SK-N-SH treated with all-trans-retinoic acid at 6 μM for 48 hours (cell line): ENCODE data around the gene SVIL.
"Not testable (repeated sequence)": the region's sequence is repeated elsewhere in the genome, so short reads cannot be mapped to it uniquely, and the experiment has no call there.

Experiments
- ATAC-seq: fragments of 200-7000 bp; cut with Tn5 transposase; 3 replicates; pipeline ENCODE4 v1.9.1; 2020; ENCODE audit warnings: mild to moderate bottlenecking, moderate library complexity
- ARNTL ChIP-seq: fragments of 450-650 bp; formaldehyde crosslinking; IDR thresholded peaks from 2 replicates; pipeline ENCODE4 v1.5.0; 2020; ENCODE audit warnings: low read depth, mild to moderate bottlenecking, moderate library complexity, borderline replicate concordance
- BACH2 ChIP-seq: fragments of 250-450 bp; sonication (Bioruptor Pico); IDR thresholded peaks from 2 replicates; pipeline ENCODE4 v1.9.0; 2021; ENCODE audit warnings: mild to moderate bottlenecking, borderline replicate concordance
- CSDC2 ChIP-seq: fragments of 250-450 bp; sonication (Bioruptor Pico); IDR thresholded peaks from 2 replicates; pipeline ENCODE4 v1.5.0; 2020; ENCODE audit warnings: mild to moderate bottlenecking, moderate library complexity
- CSRNP3 ChIP-seq: fragments of 250-450 bp; sonication (Bioruptor Pico); IDR thresholded peaks from 2 replicates; pipeline ENCODE4 v1.5.1; 2021; ENCODE audit warnings: mild to moderate bottlenecking, moderate library complexity
- ESRRG ChIP-seq: fragments of 250-450 bp; sonication (Bioruptor Pico); IDR thresholded peaks from 2 replicates; pipeline ENCODE4 v1.6.1; 2021; ENCODE audit warnings: mild to moderate bottlenecking
- GLIS3 ChIP-seq: fragments of 250-450 bp; sonication (Bioruptor Pico); IDR thresholded peaks from 2 replicates; pipeline ENCODE4 v1.5.0; 2020; ENCODE audit warnings: mild to moderate bottlenecking, moderate library complexity
- ISL1 ChIP-seq: fragments of 250-450 bp; sonication (Bioruptor Pico); IDR thresholded peaks from 2 replicates; pipeline ENCODE4 v2.1.2; 2022; ENCODE audit warnings: mild to moderate bottlenecking, moderate library complexity
- OSR1 ChIP-seq: fragments of 250-450 bp; sonication (Bioruptor Pico); IDR thresholded peaks from 2 replicates; pipeline ENCODE4 v1.8.0; 2022; ENCODE audit warnings: moderate library complexity, mild to moderate bottlenecking, inconsistent platforms
- PPARA ChIP-seq: fragments of 250-450 bp; sonication (Bioruptor Pico); IDR thresholded peaks from 2 replicates; pipeline ENCODE4 v1.5.0; 2020; ENCODE audit warnings: mild to moderate bottlenecking, borderline replicate concordance
- RARB ChIP-seq: fragments of 250-450 bp; sonication (Bioruptor Pico); IDR thresholded peaks from 2 replicates; pipeline ENCODE4 v1.8.0; 2021; ENCODE audit warnings: mild to moderate bottlenecking, moderate library complexity
- SNAI2 ChIP-seq: fragments of 250-450 bp; sonication (Bioruptor Pico); IDR thresholded peaks from 2 replicates; pipeline ENCODE4 v1.5.0; 2020; ENCODE audit warnings: mild to moderate bottlenecking, moderate library complexity
- TCF4 ChIP-seq: fragments of 250-450 bp; sonication (Bioruptor Pico); IDR thresholded peaks from 2 replicates; pipeline ENCODE4 v1.8.0; 2021; ENCODE audit warnings: mild to moderate bottlenecking, moderate library complexity, borderline replicate concordance
- TOX ChIP-seq: fragments of 250-450 bp; sonication (Bioruptor Pico); IDR thresholded peaks from 2 replicates; pipeline ENCODE4 v1.8.0; 2021; ENCODE audit warnings: mild to moderate bottlenecking, moderate library complexity, borderline replicate concordance
- ZC3H10 ChIP-seq: fragments of 250-450 bp; sonication (Bioruptor Pico); IDR thresholded peaks from 2 replicates; pipeline ENCODE4 v1.5.1; 2021; ENCODE audit warnings: mild to moderate bottlenecking, moderate library complexity
- ZFP3 ChIP-seq: fragments of 250-450 bp; sonication (Bioruptor Pico); IDR thresholded peaks from 2 replicates; pipeline ENCODE4 v1.5.0; 2020; ENCODE audit warnings: mild to moderate bottlenecking, moderate library complexity
- ZFP30 ChIP-seq: fragments of 450-650 bp; formaldehyde crosslinking; IDR thresholded peaks from 2 replicates; pipeline ENCODE4 v1.5.0; 2022; ENCODE audit warnings: mild to moderate bottlenecking, moderate library complexity
- ZNF70 ChIP-seq: fragments of 450-650 bp; formaldehyde crosslinking; IDR thresholded peaks from 2 replicates; pipeline ENCODE4 v1.5.0; 2020; ENCODE audit warnings: mild to moderate bottlenecking, moderate library complexity
- ZNF8 ChIP-seq: fragments of 450-650 bp; formaldehyde crosslinking; IDR thresholded peaks from 2 replicates; pipeline ENCODE4 v1.5.0; 2020; ENCODE audit warnings: mild to moderate bottlenecking, moderate library complexity
- TF ChIP-seq, protein P1 (sequence below): fragments of 250-450 bp; sonication (Bioruptor Pico); IDR thresholded peaks from 2 replicates; pipeline ENCODE4 v1.8.0; 2020; ENCODE audit warnings: mild to moderate bottlenecking, moderate library complexity, borderline replicate concordance
- TF ChIP-seq, protein P2 (sequence below): fragments of 250-450 bp; sonication (Bioruptor Pico); IDR thresholded peaks from 2 replicates; pipeline ENCODE4 v1.5.0; 2020; ENCODE audit warnings: mild to moderate bottlenecking, moderate library complexity
- TF ChIP-seq, protein P3 (sequence below): fragments of 250-450 bp; sonication (Bioruptor Pico); IDR thresholded peaks from 2 replicates; pipeline ENCODE4 v1.8.0; 2021; ENCODE audit warnings: low read depth, mild to moderate bottlenecking, moderate library complexity, borderline replicate concordance
- TF ChIP-seq, protein P4 (sequence below): fragments of 250-450 bp; sonication (Bioruptor Pico); IDR thresholded peaks from 2 replicates; pipeline ENCODE4 v1.5.1; 2020; ENCODE audit warnings: low read depth, mild to moderate bottlenecking, moderate library complexity

The SVIL gene

GRCh38 chr10:29486433-29486832 lies 148.3 kb downstream of the SVIL start (continued):
- no peak for TF ChIP-seq ZNF70 (CRISPR knock-in tag)
- no peak for TF ChIP-seq ZFP3 (CRISPR knock-in tag)
- TF ChIP-seq OSR1 (CRISPR knock-in tag) = no peak
- TF ChIP-seq, all 23 proteins: peak for 0

DNA sequence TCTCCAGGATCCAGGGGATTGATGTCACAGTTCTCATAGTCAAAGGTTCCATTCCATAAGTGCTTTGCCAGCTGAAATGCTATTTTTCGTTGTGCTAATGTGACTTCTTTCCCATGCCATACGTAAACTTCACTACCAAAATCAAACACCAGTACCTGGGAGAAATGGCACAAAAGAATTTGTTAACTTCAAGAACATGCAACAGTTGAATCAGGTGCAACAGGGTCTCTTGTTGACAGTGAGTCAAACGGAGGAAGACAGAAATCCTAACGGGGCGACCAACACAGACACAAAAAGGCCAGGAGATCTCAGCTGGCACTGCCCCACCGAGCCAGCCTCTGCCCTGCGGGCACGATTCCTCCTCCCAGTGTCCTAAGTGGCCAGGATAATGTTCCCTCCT lies 150.1 kb downstream of the SVIL start:
- not testable (repeated sequence) for ATAC-seq

DNA sequence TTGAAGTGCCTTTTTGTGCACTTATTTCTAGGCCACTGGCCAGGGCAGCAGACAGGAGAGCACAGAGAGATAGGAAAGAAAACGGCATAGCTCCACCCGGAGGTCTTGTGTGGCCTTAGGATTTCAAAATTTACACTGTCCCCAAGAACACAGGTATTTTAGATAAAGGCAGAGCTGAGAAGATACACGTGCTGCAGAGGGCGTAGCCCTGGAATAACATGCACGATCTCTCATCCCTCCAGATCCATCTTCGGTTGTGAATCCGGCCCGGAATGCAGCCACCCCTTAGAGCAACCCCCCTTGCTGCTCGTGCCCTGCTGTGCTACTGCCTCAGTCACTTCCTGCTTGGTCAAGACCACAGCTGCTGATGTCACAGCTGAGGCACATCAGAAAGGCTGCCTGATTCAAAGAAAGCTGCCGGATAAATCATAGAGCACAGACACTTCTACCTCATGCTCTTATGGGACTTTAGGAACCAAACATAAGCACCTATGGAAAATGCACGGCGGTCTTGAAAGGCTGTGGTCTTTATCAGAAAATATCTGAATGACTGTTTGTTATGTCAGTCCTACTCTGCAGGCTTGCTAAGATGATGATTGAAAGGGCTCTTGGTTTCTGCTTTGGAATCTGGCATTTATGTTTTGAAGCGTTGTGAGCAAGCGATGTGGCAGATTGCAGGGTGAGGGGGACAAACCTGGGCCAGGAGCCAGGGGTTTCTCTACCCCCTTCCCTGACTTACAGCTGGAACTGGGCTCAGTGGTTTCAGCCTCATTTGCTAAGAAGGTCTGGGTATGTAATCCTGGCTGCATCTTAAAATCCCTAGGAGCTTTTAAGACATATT lies 152.0 kb downstream of the SVIL start:
- ATAC-seq = peak; percentile 67
- TF ChIP-seq, protein P1, sequence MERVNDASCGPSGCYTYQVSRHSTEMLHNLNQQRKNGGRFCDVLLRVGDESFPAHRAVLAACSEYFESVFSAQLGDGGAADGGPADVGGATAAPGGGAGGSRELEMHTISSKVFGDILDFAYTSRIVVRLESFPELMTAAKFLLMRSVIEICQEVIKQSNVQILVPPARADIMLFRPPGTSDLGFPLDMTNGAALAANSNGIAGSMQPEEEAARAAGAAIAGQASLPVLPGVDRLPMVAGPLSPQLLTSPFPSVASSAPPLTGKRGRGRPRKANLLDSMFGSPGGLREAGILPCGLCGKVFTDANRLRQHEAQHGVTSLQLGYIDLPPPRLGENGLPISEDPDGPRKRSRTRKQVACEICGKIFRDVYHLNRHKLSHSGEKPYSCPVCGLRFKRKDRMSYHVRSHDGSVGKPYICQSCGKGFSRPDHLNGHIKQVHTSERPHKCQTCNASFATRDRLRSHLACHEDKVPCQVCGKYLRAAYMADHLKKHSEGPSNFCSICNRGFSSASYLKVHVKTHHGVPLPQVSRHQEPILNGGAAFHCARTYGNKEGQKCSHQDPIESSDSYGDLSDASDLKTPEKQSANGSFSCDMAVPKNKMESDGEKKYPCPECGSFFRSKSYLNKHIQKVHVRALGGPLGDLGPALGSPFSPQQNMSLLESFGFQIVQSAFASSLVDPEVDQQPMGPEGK = no peak
- no peak for TF ChIP-seq ISL1 (CRISPR knock-in tag)
- TF ChIP-seq BACH2 (CRISPR knock-in tag) = no peak
- no peak for TF ChIP-seq ESRRG (CRISPR knock-in tag)
- TF ChIP-seq OSR1 (CRISPR knock-in tag) = no peak
- TF ChIP-seq CSDC2 (CRISPR knock-in tag) = no peak
- TF ChIP-seq ZFP3 (CRISPR knock-in tag) = no peak
- no peak for TF ChIP-seq SNAI2 (CRISPR knock-in tag)
- TF ChIP-seq, protein P2, sequence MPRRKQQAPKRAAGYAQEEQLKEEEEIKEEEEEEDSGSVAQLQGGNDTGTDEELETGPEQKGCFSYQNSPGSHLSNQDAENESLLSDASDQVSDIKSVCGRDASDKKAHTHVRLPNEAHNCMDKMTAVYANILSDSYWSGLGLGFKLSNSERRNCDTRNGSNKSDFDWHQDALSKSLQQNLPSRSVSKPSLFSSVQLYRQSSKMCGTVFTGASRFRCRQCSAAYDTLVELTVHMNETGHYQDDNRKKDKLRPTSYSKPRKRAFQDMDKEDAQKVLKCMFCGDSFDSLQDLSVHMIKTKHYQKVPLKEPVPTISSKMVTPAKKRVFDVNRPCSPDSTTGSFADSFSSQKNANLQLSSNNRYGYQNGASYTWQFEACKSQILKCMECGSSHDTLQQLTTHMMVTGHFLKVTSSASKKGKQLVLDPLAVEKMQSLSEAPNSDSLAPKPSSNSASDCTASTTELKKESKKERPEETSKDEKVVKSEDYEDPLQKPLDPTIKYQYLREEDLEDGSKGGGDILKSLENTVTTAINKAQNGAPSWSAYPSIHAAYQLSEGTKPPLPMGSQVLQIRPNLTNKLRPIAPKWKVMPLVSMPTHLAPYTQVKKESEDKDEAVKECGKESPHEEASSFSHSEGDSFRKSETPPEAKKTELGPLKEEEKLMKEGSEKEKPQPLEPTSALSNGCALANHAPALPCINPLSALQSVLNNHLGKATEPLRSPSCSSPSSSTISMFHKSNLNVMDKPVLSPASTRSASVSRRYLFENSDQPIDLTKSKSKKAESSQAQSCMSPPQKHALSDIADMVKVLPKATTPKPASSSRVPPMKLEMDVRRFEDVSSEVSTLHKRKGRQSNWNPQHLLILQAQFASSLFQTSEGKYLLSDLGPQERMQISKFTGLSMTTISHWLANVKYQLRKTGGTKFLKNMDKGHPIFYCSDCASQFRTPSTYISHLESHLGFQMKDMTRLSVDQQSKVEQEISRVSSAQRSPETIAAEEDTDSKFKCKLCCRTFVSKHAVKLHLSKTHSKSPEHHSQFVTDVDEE = no peak
- no peak for TF ChIP-seq TOX
- no peak for TF ChIP-seq ZFP30 (CRISPR knock-in tag)
- no peak for TF ChIP-seq ZNF70 (CRISPR knock-in tag)
- no peak for TF ChIP-seq GLIS3 (CRISPR knock-in tag)
- TF ChIP-seq, protein P3, sequence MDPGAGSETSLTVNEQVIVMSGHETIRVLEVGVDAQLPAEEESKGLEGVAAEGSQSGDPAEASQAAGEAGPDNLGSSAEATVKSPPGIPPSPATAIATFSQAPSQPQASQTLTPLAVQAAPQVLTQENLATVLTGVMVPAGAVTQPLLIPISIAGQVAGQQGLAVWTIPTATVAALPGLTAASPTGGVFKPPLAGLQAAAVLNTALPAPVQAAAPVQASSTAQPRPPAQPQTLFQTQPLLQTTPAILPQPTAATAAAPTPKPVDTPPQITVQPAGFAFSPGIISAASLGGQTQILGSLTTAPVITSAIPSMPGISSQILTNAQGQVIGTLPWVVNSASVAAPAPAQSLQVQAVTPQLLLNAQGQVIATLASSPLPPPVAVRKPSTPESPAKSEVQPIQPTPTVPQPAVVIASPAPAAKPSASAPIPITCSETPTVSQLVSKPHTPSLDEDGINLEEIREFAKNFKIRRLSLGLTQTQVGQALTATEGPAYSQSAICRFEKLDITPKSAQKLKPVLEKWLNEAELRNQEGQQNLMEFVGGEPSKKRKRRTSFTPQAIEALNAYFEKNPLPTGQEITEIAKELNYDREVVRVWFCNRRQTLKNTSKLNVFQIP (CRISPR knock-in tag) = no peak
- TF ChIP-seq ZC3H10 (CRISPR knock-in tag) = no peak

DNA sequence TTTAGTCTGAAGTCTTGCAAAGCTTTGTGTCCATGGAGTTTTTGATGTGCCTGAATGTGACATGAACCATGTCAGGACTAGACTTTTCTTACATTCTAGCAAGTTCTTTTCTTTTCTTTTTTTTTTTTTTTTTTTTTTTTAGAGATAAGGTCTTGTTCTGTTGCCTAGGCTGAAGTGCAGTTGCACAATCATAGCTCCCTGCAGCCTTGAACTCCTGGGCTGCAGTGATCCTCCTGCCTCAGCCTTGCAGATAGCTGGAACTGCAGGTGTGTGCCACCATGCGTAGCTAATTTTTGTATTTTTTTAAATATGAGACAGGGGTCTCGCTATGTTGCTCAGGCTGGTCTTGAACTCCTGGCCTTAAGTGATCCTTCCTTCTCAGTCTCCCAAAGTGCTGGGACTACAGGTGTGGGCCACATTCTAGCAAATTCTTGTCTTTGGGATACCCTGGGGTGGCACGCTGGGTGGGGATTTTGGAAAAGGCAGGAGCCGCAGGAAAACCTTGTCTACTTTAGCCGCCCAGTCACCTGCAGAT lies 152.8 kb downstream of the SVIL start:
- ATAC-seq = no peak

More for the DNA sequence above, 152.8 kb downstream of the SVIL start:
- no peak for TF ChIP-seq PPARA (CRISPR knock-in tag)
- no peak for TF ChIP-seq TOX
- no peak for TF ChIP-seq ZFP3 (CRISPR knock-in tag)
- no peak for TF ChIP-seq CSDC2 (CRISPR knock-in tag)
- TF ChIP-seq, protein P1 = no peak
- TF ChIP-seq ZNF8 = no peak
- TF ChIP-seq, protein P4, sequence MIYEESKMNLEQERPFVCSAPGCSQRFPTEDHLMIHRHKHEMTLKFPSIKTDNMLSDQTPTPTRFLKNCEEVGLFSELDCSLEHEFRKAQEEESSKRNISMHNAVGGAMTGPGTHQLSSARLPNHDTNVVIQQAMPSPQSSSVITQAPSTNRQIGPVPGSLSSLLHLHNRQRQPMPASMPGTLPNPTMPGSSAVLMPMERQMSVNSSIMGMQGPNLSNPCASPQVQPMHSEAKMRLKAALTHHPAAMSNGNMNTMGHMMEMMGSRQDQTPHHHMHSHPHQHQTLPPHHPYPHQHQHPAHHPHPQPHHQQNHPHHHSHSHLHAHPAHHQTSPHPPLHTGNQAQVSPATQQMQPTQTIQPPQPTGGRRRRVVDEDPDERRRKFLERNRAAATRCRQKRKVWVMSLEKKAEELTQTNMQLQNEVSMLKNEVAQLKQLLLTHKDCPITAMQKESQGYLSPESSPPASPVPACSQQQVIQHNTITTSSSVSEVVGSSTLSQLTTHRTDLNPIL (CRISPR knock-in tag) = no peak
- no peak for TF ChIP-seq ISL1 (CRISPR knock-in tag)
- TF ChIP-seq ARNTL (CRISPR knock-in tag) = no peak
- no peak for TF ChIP-seq CSRNP3 (CRISPR knock-in tag)
- TF ChIP-seq RARB (CRISPR knock-in tag) = no peak
- no peak for TF ChIP-seq TCF4 (CRISPR knock-in tag)
- no peak for TF ChIP-seq OSR1 (CRISPR knock-in tag)
- no peak for TF ChIP-seq SNAI2 (CRISPR knock-in tag)
- TF ChIP-seq ESRRG (CRISPR knock-in tag) = no peak
- TF ChIP-seq, all 23 proteins: peak for 0
